GM12892 (cell line): ENCODE results near the gene TRNT1.

Experiments used
- POLR2A ChIP-seq: IDR thresholded peaks from 2 replicates; pipeline ENCODE4 v1.6.1; 2011; ENCODE audit warnings: low read depth, low read length, control low read depth
- POLR2AphosphoS5 ChIP-seq: IDR thresholded peaks from 2 replicates; pipeline ENCODE4 v1.6.1; 2011; ENCODE audit warnings: low read depth, low read length, control low read depth
- TAF1 ChIP-seq: IDR thresholded peaks from 2 replicates; pipeline ENCODE4 v1.6.1; 2011; ENCODE audit warnings: low read depth, mild to moderate bottlenecking, control low read depth, low read length, borderline replicate concordance

GRCh38 chr3:3107858-3108257 is 18.9 kb upstream of the TRNT1 start:
- TF ChIP-seq POLR2A (no peak), POLR2AphosphoS5 (no peak), TAF1 (no peak)
